LNCAP (cell line): ENCODE data around the gene MIER2.

Experiments used
- CTCF ChIP-seq: fragments of 450-650 bp; IDR thresholded peaks from 2 replicates; pipeline ENCODE4 v1.5.1; 2017; ENCODE audit warnings: mild to moderate bottlenecking

The MIER2 gene

GRCh38 chr19:371501-372168 lies 27.0 kb upstream of the MIER2 start:
- no peak for TF ChIP-seq CTCF

GRCh38 chr19:370641-371330 lies 26.2 kb upstream of the MIER2 start:
- no peak for TF ChIP-seq CTCF

GRCh38 chr19:369876-370275 lies 25.3 kb upstream of the MIER2 start:
- TF ChIP-seq CTCF = no peak

GRCh38 chr19:369256-369655 lies 24.7 kb upstream of the MIER2 start:
- TF ChIP-seq CTCF = no peak

- TF ChIP-seq CTCF = no peak
These were observed 24.0 kb upstream of the MIER2 start for GRCh38 chr19:368630-369024.

GRCh38 chr19:367963-368629 lies 23.5 kb upstream of the MIER2 start:
- no peak for TF ChIP-seq CTCF

- TF ChIP-seq CTCF = no peak
These were observed 23.0 kb upstream of the MIER2 start for GRCh38 chr19:367561-367960.
